DND-41 (cell line): Measurements from ENCODE around the gene MRPS14.
"Not testable (repeated sequence)": the region's sequence is repeated elsewhere in the genome, so short reads cannot be mapped to it uniquely, and the experiment has no call there.

Source experiments
- EZH2 ChIP-seq: IDR thresholded peaks from 3 replicates; pipeline ENCODE4 v1.6.1; 2012; ENCODE audit warnings: borderline replicate concordance, low read depth, mild to moderate bottlenecking, moderate library complexity, low read length, inconsistent platforms; ENCODE audit not compliant: severe bottlenecking
- TF ChIP-seq, protein P1 (sequence below): IDR thresholded peaks from 2 replicates; pipeline ENCODE4 v1.5.1; 2012; ENCODE audit warnings: borderline replicate concordance, low read length, moderate library complexity, mild to moderate bottlenecking; ENCODE audit not compliant: poor library complexity, severe bottlenecking; ENCODE audit errors: extremely low read depth

DNA sequence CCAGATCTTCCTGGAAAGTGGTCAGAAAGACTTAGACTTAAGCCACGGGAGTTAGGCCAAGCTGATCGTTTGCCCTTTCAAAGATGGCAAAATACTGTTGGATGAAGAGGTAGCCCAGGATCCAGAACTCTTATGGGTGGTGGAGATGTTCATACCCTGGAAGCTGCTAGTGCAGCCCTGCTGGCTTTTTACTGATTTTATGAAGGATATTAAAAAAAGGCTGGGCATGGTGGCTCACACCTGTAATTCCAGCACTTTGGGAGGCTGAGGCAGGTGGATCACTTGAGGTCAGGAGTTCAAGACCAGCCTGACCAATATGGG lies 657 bp upstream of the MRPS14 start:
- TF ChIP-seq EZH2, result not testable (repeated sequence)
- TF ChIP-seq, protein P1, sequence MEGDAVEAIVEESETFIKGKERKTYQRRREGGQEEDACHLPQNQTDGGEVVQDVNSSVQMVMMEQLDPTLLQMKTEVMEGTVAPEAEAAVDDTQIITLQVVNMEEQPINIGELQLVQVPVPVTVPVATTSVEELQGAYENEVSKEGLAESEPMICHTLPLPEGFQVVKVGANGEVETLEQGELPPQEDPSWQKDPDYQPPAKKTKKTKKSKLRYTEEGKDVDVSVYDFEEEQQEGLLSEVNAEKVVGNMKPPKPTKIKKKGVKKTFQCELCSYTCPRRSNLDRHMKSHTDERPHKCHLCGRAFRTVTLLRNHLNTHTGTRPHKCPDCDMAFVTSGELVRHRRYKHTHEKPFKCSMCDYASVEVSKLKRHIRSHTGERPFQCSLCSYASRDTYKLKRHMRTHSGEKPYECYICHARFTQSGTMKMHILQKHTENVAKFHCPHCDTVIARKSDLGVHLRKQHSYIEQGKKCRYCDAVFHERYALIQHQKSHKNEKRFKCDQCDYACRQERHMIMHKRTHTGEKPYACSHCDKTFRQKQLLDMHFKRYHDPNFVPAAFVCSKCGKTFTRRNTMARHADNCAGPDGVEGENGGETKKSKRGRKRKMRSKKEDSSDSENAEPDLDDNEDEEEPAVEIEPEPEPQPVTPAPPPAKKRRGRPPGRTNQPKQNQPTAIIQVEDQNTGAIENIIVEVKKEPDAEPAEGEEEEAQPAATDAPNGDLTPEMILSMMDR, result not testable (repeated sequence)
